H1 (cell line): ENCODE measurements around the gene KRT9. TPM values are rescaled to one million over a fixed set of nuclear protein-coding genes. Genes with fewer than 3 reads are reported as not detected.

Source experiments
- CTCF ChIA-PET: fragments of 300-600 bp; sonication (Branson Sonifier 250); formaldehyde crosslinking; loops from one replicate; lab custom pipeline; 2021; ENCODE audit not compliant: partially characterized antibody; lab: Charles Lee
- POLR2A ChIA-PET: fragments of 300-600 bp; sonication (Branson Sonifier 250); formaldehyde crosslinking; loops from one replicate; lab custom pipeline; 2021; ENCODE audit warnings: inconsistent platforms; ENCODE audit not compliant: partially characterized antibody; lab: Charles Lee
- DNase-seq, 2 experiments: peaks; one replicate each; pipeline versions ENCODE4 v3.0.0 to v3.0.0-alpha.2; 2010 to 2022; ENCODE audit warnings: low spot score in 2 of 2, low read depth in 1 of 2, mixed read lengths in 1 of 2
- FAIRE-seq: peaks from 2 replicates; lab custom pipeline; 2011; peaks lifted over from hg19 to GRCh38; lab: Jason Lieb, UNC
- H2AFZ ChIP-seq: 2 replicates; pipeline ENCODE4 v1.8.1; 2012; ENCODE audit warnings: low read length, inconsistent platforms
- H2AK5ac ChIP-seq: 2 replicates; pipeline ENCODE4 v1.6.1; 2013; ENCODE audit warnings: low read depth, low read length
- H2BK120ac ChIP-seq: replicated peaks from 2 replicates; pipeline ENCODE3; 2013; ENCODE audit warnings: low read depth, low read length, inconsistent platforms
- H2BK12ac ChIP-seq: 2 replicates; pipeline ENCODE4 v1.6.1; 2013; ENCODE audit warnings: low read depth, low read length
- H2BK15ac ChIP-seq: 2 replicates; pipeline ENCODE4 v1.6.1; 2013; ENCODE audit warnings: low read length
- H2BK20ac ChIP-seq: 2 replicates; pipeline ENCODE4 v1.6.1; 2013; ENCODE audit warnings: low read length
- H2BK5ac ChIP-seq: 2 replicates; pipeline ENCODE4 v1.6.1; 2013; ENCODE audit warnings: low read depth, low read length
- H3K14ac ChIP-seq: 2 replicates; pipeline ENCODE4 v1.6.1; 2013; ENCODE audit warnings: inconsistent platforms; ENCODE audit not compliant: insufficient read length
- H3K18ac ChIP-seq: 2 replicates; pipeline ENCODE4 v1.6.1; 2013; ENCODE audit warnings: low read length; ENCODE audit errors: extremely low read depth
- H3K23ac ChIP-seq: 2 replicates; pipeline ENCODE4 v1.6.1; 2013; ENCODE audit warnings: inconsistent platforms; ENCODE audit not compliant: insufficient read length
- H3K23me2 ChIP-seq: 2 replicates; pipeline ENCODE4 v1.6.1; 2013; ENCODE audit warnings: low read depth, low read length
- H3K27ac ChIP-seq: 2 replicates; pipeline ENCODE4 v1.6.1; 2011; ENCODE audit warnings: low read depth, low read length, inconsistent platforms
- H3K27me3 ChIP-seq, 4 experiments: replicated peaks in 1 of 4; 1 replicate in 1 of 4; 2 replicates in 3 of 4; pipeline versions ENCODE4 v1.6.1 to v1.8.1; 2011 to 2013; ENCODE audit warnings: low read length in 3 of 4, mild to moderate bottlenecking in 3 of 4, inconsistent platforms in 2 of 4, mixed read lengths in 2 of 4, moderate library complexity in 1 of 4; ENCODE audit not compliant: control insufficient read depth in 3 of 4, insufficient read depth in 3 of 4; ENCODE audit errors: extremely low read depth in 1 of 4
- H3K36me3 ChIP-seq, 4 experiments: 2 replicates each; pipeline versions ENCODE4 v1.6.1 to v1.8.1; 2011 to 2013; ENCODE audit warnings: mild to moderate bottlenecking in 4 of 4, low read length in 3 of 4, moderate library complexity in 2 of 4, control low read depth in 1 of 4, inconsistent platforms in 1 of 4; ENCODE audit not compliant: insufficient read depth in 4 of 4, control insufficient read depth in 2 of 4
- H3K4ac ChIP-seq: replicated peaks from 2 replicates; pipeline ENCODE3; 2013; ENCODE audit warnings: low read length, low read depth, mixed read lengths, inconsistent platforms; ENCODE audit not compliant: insufficient read length
- H3K4me1 ChIP-seq, 4 experiments: replicated peaks in 1 of 4; 1 replicate in 1 of 4; 2 replicates in 3 of 4; pipeline versions ENCODE4 v1.6.1 to v1.8.1; 2011 to 2013; ENCODE audit warnings: low read length in 3 of 4, inconsistent platforms in 2 of 4, mixed read lengths in 1 of 4; ENCODE audit not compliant: insufficient read depth in 4 of 4, control insufficient read depth in 3 of 4
- H3K4me2 ChIP-seq, 2 experiments: 2 replicates each; pipeline versions ENCODE4 v1.6.1 to v1.8.1; 2011 to 2013; ENCODE audit warnings: low read depth in 2 of 2, low read length in 2 of 2, control low read depth in 1 of 2, inconsistent platforms in 1 of 2, mild to moderate bottlenecking in 1 of 2; ENCODE audit not compliant: insufficient read depth in 1 of 2
- H3K4me3 ChIP-seq, 4 experiments: fragments of 200-600, 300-600 bp in 1 of 4; sonication (generic), shearing (Covaris generic), sonication (Bioruptor Twin) in 1 of 4; 2 replicates each; pipeline versions ENCODE4 v1.5.1 to v1.8.1; 2011 to 2016; ENCODE audit warnings: low read length in 4 of 4, low read depth in 3 of 4, control low read depth in 2 of 4, inconsistent platforms in 2 of 4, mild to moderate bottlenecking in 2 of 4, mixed read lengths in 1 of 4, moderate library complexity in 1 of 4; ENCODE audit not compliant: insufficient read depth in 2 of 4; ENCODE audit errors: extremely low read depth in 1 of 4
- H3K56ac ChIP-seq: replicated peaks from 2 replicates; pipeline ENCODE3; 2013; ENCODE audit warnings: low read depth, mild to moderate bottlenecking, mixed read lengths, low read length, inconsistent platforms; ENCODE audit not compliant: insufficient read length
- H3K79me1 ChIP-seq: 2 replicates; pipeline ENCODE4 v1.6.1; 2013; ENCODE audit warnings: low read depth, low read length, control low read depth
- H3K79me2 ChIP-seq, 2 experiments: 2 replicates each; pipeline versions ENCODE4 v1.6.1 to v1.8.1; 2012 to 2013; ENCODE audit warnings: low read length in 2 of 2, mild to moderate bottlenecking in 2 of 2, inconsistent platforms in 1 of 2; ENCODE audit not compliant: insufficient read depth in 2 of 2, control insufficient read depth in 1 of 2
- H3K9ac ChIP-seq, 4 experiments: replicated peaks in 1 of 4; 1 replicate in 1 of 4; 2 replicates in 3 of 4; pipeline versions ENCODE4 v1.6.1 to v1.8.1; 2011 to 2013; ENCODE audit warnings: low read depth in 3 of 4, low read length in 3 of 4, control low read depth in 2 of 4, mild to moderate bottlenecking in 2 of 4, moderate library complexity in 2 of 4, inconsistent platforms in 1 of 4; ENCODE audit errors: extremely low read depth in 1 of 4
- H3K9me3 ChIP-seq, 2 experiments: 2 replicates each; pipeline versions ENCODE4 v1.6.1 to v1.8.1; 2012 to 2013; ENCODE audit warnings: mild to moderate bottlenecking in 2 of 2, moderate library complexity in 2 of 2, control low read depth in 1 of 2, inconsistent platforms in 1 of 2, low read depth in 1 of 2, low read length in 1 of 2, mixed read lengths in 1 of 2; ENCODE audit not compliant: insufficient read depth in 2 of 2
- H4K20me1 ChIP-seq, 2 experiments: replicated peaks in 1 of 2; 2 replicates each; pipeline versions ENCODE3 to v1.8.1; 2011 to 2013; ENCODE audit warnings: inconsistent platforms in 2 of 2, low read length in 2 of 2, mild to moderate bottlenecking in 1 of 2; ENCODE audit not compliant: insufficient read depth in 2 of 2, control insufficient read depth in 1 of 2
- H4K5ac ChIP-seq: 2 replicates; pipeline ENCODE4 v1.6.1; 2013; ENCODE audit warnings: low read length, low read depth, mixed read lengths, inconsistent platforms; ENCODE audit not compliant: insufficient read length
- H4K8ac ChIP-seq: 2 replicates; pipeline ENCODE4 v1.8.0; 2013; ENCODE audit warnings: mild to moderate bottlenecking, moderate library complexity, low read length, inconsistent platforms; ENCODE audit not compliant: insufficient read depth; ENCODE audit errors: extremely low read depth
- H4K91ac ChIP-seq: replicated peaks from 2 replicates; pipeline ENCODE3; 2013; ENCODE audit warnings: low read length, mixed read lengths, inconsistent platforms; ENCODE audit not compliant: insufficient read length
- CHD1 ChIP-seq: IDR thresholded peaks from 2 replicates; pipeline ENCODE4 v1.6.1; 2012; ENCODE audit warnings: low read depth, low read length, improper control_type of control experiment
- EP300 ChIP-seq, 2 experiments: IDR thresholded peaks; 1 replicate in 1 of 2; 2 replicates in 1 of 2; pipeline ENCODE4 v1.6.1; 2011 to 2012; ENCODE audit warnings: low read depth in 2 of 2, low read length in 2 of 2, mild to moderate bottlenecking in 2 of 2, borderline replicate concordance in 1 of 2, inconsistent platforms in 1 of 2, moderate library complexity in 1 of 2
- WGBS, 2 experiments: shearing (Covaris generic) in 1 of 2; methylation state at CpG; one replicate each; pipeline versions ENCODE4 v1.1.6 to v1.1.7; 2013 to 2015; ENCODE audit warnings: low lambda C conversion rate in 2 of 2, mixed read lengths in 2 of 2, inconsistent platforms in 1 of 2, low coverage in 1 of 2, missing lambda C conversion rate in 1 of 2; ENCODE audit not compliant: insufficient replicate concordance in 2 of 2, insufficient coverage in 1 of 2, insufficient read length in 1 of 2; ENCODE audit errors: extremely low coverage in 1 of 2, missing lambda C conversion rate in 1 of 2; 5-methylcytosine and 5-hydroxymethylcytosine counted together
- polyA plus RNA-seq, 7 experiments: library from polyadenylated mRNA; depleted of rRNA in 3 of 7; stranded (reverse) in 5 of 7; unstranded in 2 of 7; fragments of >200 nt in 5 of 7; fragments of 200-250 nt in 2 of 7; gene quantifications; 1 replicate in 5 of 7; 2 replicates in 1 of 7; 4 replicates in 1 of 7; pipeline versions ENCODE4 v1.2.1 to v1.2.3, GENCODE V29; 2011 to 2013; ENCODE audit warnings: missing spikeins in 2 of 7, mixed read lengths in 2 of 7
- total RNA-seq: library from RNA; stranded (reverse); fragmentation: NEBNext Ultra II Directional; extraction: Animal tissue kit (Norgen Biotek cat#: 25700); gene quantifications from 2 replicates; pipeline ENCODE4 v1.2.1, GENCODE V29; 2021

KRT9 gene
- total and polyA plus RNA-seq, 2 of the 8 experiments (the other 6 are each of a cell fraction or from before 2014, with no cell fraction given): not detected

GRCh38 chr17:41524261-41524660 lies 47.6 kb downstream of the KRT9 start:
- H3K14ac ChIP-seq: no peak overlapping the region
- H2AK5ac ChIP-seq: no peak overlapping the region
- peaks cover 2 to 24% (median 17%) of the 10 kb centered on the region in 4 experiments for H3K4me1 ChIP-seq
- no peak overlapping the region for H3K56ac ChIP-seq
- no peak overlapping the region for H4K91ac ChIP-seq
- no peak overlapping the region for H2BK15ac ChIP-seq
- H4K8ac ChIP-seq: no peak overlapping the region
- WGBS, 2 experiments: 91% methylated on average over 11 of the region's 11 CpGs; no CpG with 5 or more reads in 1 of the 2 experiments
- POLR2A ChIA-PET: interaction anchor here (0.6 to 11.0 kb wide), 4 partner anchors 10 to 138 kb away, joined by 3 to 293 read pairs (median 4); no protein-coding TSS in a partner anchor
- peaks cover 6% of the 10 kb centered on the region; the same call in 1 of the 2 replicates for H3K23me2 ChIP-seq
- H3K27me3 ChIP-seq: no peaks in the 10 kb centered on the region
- H2BK5ac ChIP-seq: no peak overlapping the region
- peaks cover 4 to 12% of the 10 kb centered on the region in 2 experiments for H4K20me1 ChIP-seq
- H3K79me2 ChIP-seq: peaks cover 0 to 13% of the 10 kb centered on the region in 2 experiments; a peak in 3 of 4 replicates
- TF ChIP-seq CHD1: no peak
- TF ChIP-seq EP300 (IDR thresholded peaks at IDR 0.05; ENCODE audit: borderline replicate concordance in 1 of 2, low read depth in 2 of 2, low read length in 2 of 2): no peak
- H2BK20ac ChIP-seq: no peak overlapping the region
- no peak overlapping the region for H4K5ac ChIP-seq
- no peak overlapping the region for H2AFZ ChIP-seq
- no peak for DNase-seq
- no peak overlapping the region for H3K23ac ChIP-seq
- H3K4me2 ChIP-seq: no peak overlapping the region
- no peak for FAIRE-seq
- CTCF ChIA-PET: interaction anchor here (0.9 to 4.6 kb wide), 4 partner anchors 25 to 140 kb away, joined by 3 to 34 read pairs (median 3); no protein-coding TSS in a partner anchor
- H3K18ac ChIP-seq: no peak overlapping the region; the same call in 1 of the 2 replicates
- H3K79me1 ChIP-seq: peaks cover 5% of the 10 kb centered on the region; the same call in 1 of the 2 replicates
- peaks cover 12 to 38% (median 19%) of the 10 kb centered on the region in 4 experiments for H3K36me3 ChIP-seq
- H3K9me3 ChIP-seq: no peaks in the 10 kb centered on the region
- no peak overlapping the region for H3K4ac ChIP-seq
- no peak overlapping the region for H3K27ac ChIP-seq
- H2BK120ac ChIP-seq: no peak overlapping the region
- no peak overlapping the region for H2BK12ac ChIP-seq
- H3K4me3 ChIP-seq: no peak overlapping the region
- no peak overlapping the region for H3K9ac ChIP-seq
